SHP77 (cell line): ENCODE measurements around the gene GRSF1.
"Not testable (repeated sequence)": the region's sequence is repeated elsewhere in the genome, so short reads cannot be mapped to it uniquely, and the experiment has no call there.

Experiments used
- DNase-seq, 2 experiments: peaks; one replicate each; lab custom pipeline; 2025; lab: John Stamatoyannopoulos, UW

Gene GRSF1, protein sequence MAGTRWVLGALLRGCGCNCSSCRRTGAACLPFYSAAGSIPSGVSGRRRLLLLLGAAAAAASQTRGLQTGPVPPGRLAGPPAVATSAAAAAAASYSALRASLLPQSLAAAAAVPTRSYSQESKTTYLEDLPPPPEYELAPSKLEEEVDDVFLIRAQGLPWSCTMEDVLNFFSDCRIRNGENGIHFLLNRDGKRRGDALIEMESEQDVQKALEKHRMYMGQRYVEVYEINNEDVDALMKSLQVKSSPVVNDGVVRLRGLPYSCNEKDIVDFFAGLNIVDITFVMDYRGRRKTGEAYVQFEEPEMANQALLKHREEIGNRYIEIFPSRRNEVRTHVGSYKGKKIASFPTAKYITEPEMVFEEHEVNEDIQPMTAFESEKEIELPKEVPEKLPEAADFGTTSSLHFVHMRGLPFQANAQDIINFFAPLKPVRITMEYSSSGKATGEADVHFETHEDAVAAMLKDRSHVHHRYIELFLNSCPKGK

DNA sequence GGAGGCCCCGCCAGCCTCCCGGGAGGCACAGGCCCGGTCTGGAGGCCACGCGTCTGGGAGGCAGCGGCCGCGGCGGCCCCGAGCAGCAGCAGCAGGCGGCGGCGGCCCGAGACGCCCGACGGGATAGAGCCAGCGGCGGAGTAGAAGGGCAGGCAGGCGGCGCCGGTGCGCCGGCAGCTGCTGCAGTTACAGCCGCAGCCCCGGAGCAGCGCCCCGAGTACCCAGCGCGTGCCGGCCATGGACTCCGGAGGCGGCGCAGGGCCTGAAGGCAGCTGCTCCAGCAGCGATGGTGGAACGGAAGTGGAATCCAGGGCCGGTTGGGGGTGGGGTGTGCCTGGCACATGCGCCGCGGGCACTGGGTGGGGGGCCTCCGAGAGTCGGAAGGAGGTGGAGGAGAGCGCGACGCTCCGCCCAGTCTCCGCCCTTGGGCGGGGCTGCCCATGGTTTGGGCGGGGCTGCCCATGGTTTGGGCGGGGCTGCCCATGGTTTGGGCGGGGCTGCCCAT is at the start of gene GRSF1:
Gene GRSF1 (minus strand): TSS at position 302 of the 505 bp plus-strand sequence. CDS start 63 bp downstream, at position 239.
- DNase-seq: peak; percentile 73 to 91

DNA sequence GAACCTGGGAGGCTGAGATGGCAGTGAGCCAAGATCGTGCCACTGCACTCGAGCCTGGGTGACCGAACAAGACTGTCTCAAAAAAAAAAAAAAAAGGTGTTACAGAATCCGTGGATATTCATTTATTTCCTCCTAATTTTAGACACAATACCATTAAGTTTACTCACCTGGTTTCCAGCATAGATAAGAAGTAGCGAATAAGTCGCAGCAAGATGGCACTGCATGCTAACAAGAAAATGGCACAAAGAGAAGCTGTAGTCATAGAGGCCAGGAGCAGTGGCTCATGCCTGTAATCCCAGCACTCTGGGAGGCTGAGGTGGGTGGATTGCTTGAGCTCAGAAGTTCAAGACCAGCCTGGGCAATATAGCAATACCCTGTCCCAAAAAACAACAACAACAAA is 45.5 kb upstream of the GRSF1 start:
- no peak for DNase-seq

DNA sequence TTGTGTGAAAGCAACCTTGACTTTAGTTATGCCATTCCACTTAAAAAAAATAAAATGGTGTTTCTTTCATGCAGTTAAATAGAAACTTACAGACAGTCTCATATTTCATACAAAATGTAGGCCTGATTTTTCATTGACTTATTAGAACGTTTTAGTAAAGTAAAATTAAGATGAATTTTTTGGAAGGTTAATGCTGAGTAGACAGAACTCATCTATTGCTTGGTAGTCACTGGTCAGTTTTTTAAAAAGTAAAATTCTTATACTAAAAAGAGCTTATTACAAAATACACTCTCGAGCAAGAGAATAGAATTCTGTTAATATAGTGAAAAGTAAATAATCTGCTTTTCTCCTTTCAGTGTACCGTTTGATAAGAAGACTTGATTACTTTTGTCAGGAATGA is 41.0 kb upstream of the GRSF1 start:
- DNase-seq: no peak

DNA sequence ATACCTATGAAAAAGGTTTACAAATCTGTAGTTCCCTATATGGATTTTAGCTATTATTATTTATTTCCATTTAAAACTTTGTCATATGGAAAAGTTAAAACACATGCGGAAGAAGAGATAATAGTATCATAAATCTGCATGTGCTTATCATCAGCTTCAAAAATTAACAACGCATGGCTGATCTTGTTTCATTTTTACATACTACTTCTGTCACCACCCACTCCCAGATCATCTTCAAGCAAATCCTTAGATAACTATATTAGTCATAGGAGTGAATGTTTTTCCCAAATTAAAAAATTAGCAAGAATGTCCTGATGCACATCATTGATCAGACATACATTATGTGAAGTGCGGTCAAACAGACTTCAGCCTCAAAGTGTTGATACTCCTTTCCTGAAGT is 37.9 kb upstream of the GRSF1 start:
- DNase-seq: no peak

DNA sequence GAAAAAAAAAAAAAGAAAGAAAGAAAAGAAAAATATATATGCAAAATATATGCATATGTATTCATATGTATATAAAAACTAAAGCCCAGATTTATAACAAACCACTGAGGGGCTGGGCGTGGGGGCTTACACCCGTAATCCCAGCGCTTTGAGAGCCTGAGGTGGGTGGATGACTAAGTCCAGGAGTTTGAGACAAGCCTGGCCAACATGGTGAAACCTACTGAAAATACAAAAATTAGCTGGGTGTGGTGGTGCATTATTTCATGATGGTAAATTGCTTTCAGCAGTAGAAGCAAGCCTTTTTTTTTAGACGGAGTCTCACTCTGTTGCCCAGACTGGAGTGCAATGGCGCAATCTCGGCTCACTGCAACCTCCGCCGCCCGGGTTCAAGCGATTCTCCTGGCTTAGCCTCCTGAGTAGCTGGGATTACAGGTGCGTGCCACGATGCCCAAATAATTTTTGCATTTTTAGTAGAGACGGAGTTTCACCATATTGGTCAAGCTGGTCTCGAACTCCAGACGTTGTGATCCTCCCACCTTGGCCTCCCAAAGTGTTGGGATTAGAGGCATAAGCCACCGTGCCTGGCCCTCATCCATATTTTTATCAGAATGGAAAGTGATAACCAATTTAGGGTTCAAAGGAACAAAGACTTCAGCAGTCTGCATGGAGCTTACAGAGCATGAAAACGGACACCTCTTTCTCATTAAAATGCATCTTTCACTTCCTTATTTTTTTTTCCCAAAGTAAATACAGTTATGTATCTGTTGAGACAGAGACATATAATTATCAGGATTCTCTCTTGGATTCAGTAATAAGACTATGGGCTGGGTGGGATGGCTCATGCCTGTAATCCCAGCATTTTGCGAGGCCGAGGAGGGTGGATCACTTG is 34.8 kb upstream of the GRSF1 start:
- DNase-seq: no peak

DNA sequence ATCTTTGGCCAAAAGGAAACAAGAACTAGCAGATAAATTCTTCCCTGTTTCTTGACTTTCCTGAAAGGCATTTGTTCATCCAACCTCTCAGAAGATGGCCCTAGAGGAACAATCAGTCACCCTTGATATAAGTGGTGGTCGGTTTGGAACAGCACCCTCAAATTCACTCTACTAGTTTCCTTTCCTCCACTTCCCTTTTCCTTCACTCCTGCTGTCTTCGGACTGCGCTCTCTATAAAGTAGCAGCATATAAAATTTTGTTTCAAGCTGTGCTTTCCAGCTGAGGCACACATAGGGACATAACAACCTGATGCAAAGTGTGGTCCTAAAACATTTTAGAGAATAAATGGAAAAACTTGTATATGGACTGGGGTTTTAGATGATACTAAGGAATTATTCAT is 33.5 kb upstream of the GRSF1 start:
- no peak for DNase-seq

DNA sequence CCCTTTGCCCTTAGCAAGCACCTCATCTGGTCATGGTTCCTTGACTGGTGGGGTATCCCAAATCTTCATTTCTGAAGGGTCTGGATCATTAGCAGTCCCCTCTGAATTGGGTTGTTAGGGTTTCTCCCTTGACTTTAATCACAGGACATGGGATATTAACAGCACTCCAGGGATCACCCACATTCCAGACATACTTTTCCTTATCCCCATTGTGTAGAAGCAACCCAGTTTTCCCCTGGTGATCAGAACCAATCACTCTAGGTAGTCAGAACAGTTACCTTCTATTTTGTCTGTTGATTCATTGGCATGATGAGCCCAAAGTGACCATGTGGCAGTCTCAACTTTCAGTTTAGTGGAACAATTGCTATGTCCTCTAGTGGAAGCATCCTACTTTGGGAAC is 29.1 kb upstream of the GRSF1 start:
- DNase-seq: no peak

DNA sequence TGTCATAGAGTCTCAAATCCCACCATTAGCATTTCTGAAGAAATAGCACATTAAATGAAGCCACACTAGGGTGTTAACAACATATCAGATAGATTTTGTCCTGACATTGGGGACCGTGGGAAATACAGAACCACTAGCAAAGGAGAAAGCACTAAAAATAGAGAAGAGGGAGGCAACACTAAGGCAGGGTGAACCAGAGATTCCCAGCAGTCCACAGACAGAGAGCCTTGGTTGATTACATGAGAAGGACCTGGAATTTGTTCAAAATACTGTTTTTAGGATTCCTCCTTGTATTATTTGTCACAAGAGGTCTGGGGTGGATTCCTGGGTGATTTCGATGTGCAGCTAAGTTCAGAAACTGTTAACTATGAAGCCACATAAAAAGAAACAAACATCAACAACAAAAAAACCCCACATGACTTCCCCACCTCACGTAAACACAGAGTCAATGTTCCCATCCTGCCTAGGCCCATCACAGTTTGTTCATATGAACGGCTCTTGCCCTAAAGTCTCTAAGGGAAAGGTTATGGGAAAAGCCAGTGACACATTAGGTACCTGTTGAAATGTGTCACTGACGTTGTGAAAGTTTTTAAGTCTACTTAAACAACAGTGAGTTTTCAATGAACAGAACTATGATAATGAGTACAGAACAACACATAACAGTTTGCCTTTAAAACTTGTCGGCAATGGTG is 23.6 kb upstream of the GRSF1 start:
- DNase-seq: no peak

DNA sequence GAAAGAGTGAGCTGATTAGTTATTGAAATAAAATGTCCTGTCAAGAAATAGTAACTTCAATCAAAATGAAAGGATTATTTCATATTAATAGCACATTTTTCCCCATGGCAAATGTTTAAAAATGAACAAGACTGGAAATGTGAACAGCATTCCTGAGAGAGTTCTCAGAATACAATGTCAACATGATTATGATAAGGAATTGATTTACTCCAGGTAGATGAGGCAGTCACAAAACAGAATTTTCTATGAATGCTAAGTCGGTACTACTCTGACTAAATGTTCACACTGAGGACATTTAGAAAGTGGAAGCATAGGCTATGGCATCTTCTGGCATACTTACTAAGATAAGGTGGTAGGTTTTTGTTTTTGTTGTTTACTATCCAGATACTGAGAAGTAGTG is 19.4 kb upstream of the GRSF1 start:
- no peak for DNase-seq

DNA sequence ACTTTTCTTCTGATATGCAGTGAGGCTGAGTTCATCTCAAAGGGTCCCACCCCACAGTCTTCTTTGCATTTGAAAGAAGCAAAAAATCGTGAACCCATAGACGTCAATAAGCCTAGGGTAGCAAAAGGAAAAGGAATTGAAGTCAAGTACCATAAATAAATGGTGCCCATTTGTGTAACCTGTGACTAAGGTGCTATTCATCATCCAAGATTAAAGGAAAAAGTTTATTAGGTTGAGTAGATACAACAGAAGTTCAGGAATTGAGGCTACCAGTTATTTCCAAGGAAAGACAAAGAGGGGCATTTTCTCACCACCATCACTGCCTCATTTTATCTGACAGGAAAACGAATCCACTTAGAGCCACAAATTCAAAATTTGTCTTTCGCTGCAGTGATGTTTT is 18.8 kb upstream of the GRSF1 start:
- no peak for DNase-seq

DNA sequence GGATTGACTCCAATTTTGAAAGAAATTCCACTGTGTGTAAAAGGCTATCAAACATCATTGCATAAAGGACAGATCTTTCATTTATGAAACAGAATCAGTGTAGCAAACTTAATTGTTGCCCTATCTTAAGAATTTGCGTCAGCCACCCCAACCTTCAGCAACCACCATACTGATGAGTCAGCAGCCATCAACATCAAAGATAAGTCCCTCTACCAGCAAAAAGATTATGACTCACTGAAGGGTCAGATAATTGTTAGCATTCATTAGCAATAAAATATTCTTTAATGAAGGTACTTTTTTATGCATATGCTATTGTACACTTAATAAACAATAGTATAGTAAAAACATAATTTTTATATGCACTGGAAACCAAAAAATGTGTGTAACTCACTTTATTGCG is 15.8 kb upstream of the GRSF1 start:
- no peak for DNase-seq

DNA sequence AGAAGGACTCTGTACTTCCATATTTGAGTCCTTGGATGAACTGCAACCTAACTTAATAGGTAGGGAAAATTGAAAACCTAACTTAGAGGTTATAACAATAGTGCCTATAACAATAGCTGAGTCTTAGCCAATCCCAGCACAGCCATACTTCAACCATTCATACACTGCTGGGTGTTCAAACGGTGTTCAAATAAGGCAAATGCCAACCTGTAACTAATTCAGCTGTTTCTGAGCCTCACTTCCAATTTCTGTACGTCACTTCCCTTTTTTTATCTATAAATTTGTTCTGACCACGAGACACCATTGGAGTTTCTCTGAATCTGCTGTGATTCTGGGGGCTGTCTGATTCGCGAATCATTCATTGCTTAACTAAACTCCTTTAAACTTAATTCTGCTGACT is 9.6 kb upstream of the GRSF1 start:
- DNase-seq: no peak

DNA sequence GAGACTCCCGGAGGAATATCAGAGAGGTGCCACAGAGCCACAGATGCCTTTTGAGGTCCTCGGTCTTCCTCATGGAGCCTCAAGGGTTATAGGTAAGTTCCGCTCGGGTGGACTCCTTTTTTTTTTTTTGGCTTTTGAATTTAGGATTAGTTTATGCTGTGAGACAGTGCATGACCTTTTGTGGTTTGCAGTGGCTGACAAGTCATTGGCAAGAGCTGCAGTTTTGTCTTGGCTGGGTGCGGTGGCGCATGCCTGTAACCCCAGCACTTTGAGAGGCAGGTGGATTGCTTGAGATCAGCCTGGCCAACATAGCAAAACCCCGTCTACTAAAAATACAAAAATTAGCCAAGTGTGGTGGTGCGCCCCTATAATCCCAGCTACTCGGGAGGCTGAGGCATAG is 4.5 kb upstream of the GRSF1 start:
- DNase-seq: no peak

DNA sequence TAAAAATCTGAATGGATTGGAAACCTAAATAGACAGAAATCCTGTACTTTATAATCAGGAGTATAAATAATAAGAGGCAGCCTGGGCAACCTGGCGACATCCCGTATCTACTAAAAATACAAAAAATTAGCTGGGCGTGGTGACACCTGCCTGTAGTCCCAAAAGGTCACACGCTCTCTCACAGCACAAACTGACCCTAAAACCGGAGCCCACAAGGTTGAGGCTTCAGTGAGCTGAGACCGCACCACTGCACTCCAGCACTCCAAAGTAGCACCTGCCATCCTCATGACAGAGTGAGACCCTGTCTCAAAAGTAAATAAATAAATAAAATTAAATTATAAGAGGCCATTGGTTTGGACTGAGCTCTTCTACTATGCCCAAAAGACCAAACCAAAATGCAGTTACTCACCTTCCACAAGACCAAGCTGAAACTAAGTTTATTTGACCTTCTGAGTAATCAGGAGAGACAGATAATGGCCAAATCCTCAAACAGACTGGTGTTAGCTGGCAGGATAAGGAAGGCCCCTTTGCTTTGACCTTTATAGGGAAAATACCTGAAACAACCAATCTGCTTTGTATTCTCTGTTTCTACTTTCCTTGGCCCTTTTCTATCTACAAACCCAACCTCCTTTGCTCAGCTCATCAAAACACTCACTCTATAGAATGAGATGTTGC is 3.2 kb upstream of the GRSF1 start:
- no peak for DNase-seq

DNA sequence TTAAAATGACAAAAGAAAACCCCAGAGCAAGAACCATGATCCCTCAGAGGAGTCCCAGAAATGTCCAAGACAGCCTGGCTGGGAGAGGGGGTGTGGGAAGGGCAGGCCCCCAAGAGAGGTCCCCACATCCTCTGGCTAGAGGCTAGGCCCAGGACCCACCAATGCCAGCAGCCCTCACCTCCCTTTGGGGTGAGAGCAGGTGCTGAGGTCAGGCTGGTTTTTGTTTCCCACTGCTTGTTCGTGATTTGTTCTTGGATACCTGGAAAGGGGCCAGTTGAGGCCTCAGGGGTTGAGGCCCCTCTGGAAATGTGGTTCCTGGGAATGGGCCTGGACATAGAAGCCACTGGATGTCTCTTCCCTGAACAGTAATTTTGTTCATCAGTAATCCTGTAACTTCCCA is 2.3 kb upstream of the GRSF1 start:
- DNase-seq: no peak

DNA sequence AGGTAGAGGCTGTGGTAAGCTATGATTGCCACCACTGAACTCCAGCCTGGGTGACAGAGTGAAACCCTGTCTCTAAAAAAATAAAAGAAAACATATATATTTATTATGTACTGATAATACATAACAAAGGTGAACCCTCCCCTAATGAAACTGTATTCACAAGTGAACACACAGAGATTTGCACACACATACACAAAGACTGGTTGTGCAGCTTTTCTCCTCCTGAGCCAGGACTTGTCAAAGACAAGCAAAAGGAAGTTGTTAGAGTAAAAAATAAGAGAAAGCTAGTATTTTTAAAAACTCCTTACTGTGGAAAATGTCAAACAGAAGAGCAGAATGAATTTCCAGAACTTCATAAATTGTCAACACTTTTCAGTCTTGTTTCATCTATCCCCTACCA is 1.5 kb upstream of the GRSF1 start:
- no peak for DNase-seq

DNA sequence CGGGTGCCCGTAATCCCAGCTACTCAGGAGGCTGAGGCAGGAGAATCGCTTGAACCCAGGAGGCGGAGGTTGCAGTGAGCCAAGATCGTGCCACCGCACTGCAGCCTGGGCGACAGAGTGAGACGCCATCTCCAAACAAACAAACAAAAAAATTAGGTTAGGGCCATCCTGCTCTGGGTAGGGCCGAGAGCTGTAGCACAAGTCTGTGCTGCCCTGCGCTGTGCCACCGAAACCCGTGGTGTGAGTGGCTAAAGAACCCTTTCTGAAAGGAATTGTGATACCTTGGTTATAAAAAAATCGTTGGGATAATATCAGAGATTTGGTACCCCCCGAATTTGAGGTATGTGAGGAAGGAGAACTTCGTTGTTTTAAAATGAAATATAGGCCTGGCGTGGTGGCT is 941 bp upstream of the GRSF1 start:
- not testable (repeated sequence) for DNase-seq

DNA sequence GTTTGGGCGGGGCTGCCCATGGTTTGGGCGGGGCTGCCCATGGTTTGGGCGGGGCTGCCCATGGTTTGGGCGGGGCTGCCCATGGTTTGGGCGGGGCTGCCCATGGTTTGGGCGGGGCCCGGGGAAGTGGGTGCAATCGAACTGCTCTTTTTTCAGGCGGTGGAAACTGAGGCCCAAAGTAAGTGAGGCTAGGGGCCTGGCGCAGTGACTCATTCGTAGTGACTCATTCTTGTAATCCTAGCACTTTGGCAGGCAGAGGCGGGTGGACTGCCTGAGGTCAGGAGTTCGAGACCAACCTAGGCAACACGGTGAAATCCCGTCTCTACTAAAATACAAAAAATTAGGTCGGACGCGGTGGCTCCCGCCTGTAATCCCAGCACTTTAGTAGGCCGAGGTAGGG is 447 bp upstream of the GRSF1 start:
- peak in 1 of 2 experiments; percentile 8 for DNase-seq

DNA sequence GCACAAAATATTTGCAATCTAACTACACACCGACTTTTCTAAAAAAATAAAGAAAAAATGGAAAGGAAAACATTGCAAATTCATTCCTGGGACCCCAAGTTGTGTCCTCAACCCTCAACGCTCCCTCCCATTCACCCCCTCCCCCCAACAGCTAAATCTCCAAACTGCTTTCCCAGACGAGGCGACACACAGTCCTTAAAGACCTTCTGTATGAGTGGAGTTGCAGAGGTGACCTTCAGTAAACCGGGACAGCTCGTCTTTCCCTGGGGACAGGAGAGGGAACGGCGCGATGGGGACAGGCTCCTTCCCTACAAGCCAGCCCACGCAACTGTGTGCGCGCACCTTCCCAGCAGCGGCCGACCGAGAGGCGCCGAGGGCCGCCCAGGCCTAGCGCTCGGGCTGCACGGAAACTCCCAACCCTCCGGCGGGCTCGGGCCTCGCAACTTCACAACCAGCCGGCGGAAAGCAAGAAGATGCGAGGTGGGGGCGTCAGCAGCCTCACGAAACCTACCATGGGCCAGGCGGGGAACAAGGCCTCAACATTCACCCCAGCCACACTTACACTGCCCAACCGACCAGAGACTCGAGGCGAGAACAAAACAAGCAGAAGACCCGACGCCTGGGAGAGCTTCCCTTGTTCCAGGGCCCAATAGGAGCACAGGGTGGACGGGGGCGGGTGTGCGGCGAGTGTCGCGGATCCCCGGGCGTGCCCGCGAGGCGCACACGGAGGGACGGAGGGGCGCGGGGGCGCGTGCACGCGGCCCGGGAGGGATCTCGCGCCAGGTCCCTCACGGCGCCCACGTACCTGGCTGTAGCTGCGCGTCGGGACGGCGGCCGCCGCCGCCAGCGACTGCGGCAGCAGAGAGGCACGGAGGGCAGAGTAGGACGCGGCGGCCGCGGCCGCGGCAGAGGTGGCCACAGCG is 763 bp downstream of the GRSF1 start:
- peak; percentile 47 to 70 for DNase-seq

DNA sequence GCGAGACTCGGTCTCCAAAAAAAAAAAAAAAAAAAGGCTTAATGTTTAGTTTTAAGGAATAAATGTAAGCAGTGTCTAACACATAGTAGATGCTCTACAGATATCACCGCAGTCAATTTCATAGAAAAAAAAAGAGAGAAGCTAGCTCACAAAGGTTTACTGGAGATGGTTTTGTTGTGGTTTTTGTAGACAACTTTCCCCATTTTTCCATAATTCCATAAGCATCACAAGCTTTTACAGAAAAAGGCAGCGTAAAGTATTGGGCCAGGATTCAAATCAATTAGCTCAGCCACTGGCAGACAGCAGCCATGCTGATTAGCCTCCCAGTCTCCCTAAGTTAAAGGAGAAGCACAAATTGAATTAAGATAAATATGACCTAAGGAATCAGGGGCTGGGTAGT is 1.5 kb downstream of the GRSF1 start:
- no peak for DNase-seq

DNA sequence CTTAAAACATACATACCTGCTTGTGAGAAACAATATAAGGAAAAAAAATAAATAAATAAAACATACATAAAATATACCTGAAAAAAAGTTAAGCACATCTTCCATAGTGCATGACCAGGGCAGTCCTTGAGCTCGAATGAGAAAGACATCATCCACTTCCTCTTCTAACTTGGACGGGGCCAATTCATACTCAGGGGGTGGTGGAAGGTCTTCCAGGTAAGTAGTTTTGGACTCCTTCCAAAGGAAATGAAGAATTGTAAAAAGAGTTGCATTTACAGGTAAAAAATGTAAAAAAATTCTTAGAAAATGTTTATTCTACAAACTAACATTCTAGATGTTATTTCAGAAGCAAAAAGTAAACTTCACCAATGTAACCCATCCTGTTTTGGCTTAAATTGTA is 3.6 kb downstream of the GRSF1 start:
- no peak for DNase-seq
